SH-SY5Y (cell line): ENCODE data around the gene BTG4.

ENCODE experiments used
- GATA2 ChIP-seq: IDR thresholded peaks from 2 replicates; pipeline ENCODE4 v1.6.1; 2011; ENCODE audit warnings: mild to moderate bottlenecking, low read depth, low read length
- GATA3 ChIP-seq: IDR thresholded peaks from 2 replicates; pipeline ENCODE4 v1.6.1; 2011; ENCODE audit warnings: low read depth, mild to moderate bottlenecking, low read length, moderate library complexity

The BTG4 gene

DNA sequence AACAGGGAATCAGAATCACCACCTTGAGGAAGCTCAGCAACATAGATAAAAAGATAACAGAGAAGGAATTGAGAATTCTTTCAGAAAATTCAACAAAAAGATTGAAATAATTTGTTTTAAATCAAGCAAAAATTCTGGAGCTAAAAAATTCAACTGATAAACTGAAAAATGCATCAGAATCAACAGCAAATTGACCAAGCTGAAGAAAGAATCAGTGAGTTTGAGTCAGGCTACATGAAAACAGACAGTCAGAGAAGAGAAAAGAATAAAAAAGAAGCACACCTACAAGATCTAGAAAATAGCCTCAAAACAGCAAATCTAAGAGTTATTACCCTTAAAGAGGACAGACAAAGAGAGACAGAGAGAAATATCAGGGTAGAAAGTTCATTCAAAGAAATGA is 28.8 kb downstream of the BTG4 start:
- no peak for TF ChIP-seq GATA2

DNA sequence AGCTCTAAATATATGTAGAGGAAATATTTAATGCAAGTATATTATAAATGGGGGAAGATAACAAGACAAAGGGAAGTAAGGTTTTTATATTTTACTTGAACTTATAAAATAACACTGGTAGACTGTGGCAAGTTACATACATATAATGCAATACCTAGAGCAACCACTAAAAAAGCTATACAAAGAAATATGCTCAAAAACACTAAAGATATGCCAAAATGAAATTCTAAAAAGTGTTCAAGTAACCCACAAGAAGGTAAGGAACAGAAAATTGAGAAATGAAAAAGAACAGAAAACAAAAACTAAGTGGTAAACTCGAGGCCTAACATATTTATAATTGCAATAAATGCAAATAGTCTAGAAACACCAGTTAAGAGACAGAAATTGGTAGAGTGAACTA is 32.5 kb downstream of the BTG4 start:
- TF ChIP-seq GATA2 (no peak), GATA3 (no peak)

DNA sequence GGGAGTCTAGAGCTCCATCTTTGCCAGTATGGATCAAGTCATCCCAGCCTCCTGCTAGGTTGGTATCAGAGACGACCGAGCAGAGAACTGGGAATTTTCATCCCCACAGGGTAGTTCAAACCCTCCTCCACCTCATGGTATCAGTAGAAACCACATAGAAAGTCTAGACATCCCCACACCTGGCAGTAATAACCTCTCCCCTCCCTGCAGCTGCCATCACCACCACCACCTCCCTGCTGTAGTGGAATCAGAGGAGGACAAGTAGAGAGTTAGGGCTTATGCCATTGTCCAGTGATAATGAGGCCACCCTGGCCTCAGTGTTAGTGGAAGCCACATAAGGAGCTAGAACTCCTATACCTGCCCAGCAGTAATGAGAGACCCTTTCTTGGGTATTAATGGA is 34.3 kb downstream of the BTG4 start:
- TF ChIP-seq GATA2, result no peak

DNA sequence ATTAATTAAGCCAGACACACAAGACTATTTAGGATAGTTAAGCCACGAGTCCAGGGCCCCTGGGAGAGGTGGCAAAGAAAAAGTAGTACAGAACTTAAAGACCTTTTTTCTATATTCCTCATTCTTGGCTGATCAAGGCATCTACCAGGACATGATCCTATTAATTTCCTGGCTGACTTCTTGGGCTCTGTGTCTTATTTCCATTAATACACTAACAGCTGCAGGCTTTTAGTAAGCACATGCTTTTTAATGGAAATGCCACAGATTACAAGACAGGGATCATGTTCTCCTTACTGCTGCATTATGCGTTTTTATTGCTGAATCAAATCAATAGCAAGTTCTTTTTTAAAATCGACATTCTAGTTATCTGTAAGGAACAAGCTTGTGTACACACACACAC is 35.2 kb downstream of the BTG4 start:
- no peak for TF ChIP-seq GATA2
- no peak for TF ChIP-seq GATA3

DNA sequence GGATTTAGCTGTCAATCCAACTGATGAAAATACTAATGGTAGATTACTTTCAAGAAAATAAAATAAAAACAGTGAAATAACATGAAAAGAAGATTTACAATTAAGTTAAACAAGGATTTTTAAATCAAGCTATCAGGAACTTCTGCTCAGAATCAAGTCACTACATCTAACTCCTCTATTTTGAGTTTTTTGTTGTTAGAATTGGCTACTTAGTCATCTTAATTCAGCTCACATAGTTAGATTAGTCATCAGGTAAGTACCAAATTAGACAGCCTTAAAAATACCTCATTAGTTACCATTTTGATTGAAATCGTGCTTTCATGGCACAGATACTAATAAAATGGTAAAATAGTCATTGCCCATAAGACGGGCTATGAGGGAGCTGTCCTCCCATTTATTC is 35.8 kb downstream of the BTG4 start:
- no peak for TF ChIP-seq GATA3
- TF ChIP-seq GATA2, result no peak

GRCh38 chr11:111474432-111474831 is 37.8 kb downstream of the BTG4 start:
- no peak for TF ChIP-seq GATA3
- no peak for TF ChIP-seq GATA2

DNA sequence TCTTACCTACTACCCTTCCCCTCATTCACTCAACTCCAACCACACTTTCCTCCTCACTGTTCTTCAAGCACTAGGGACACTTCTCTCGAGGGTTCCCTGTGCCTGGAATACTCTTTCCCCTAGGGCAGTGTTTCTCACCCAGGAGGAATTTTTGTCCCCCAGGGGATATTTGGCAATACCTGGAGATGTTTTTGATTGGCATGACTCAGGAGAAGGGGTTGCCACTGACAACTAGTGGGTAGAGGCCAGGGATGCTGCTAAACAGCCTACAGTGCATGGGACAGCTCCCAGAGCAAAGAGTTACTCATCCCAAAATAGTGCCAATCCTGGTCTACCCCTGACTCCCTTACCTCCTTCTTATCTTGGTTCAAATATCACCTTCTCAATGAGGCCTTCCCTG is 40.0 kb downstream of the BTG4 start:
- TF ChIP-seq GATA3 (no peak), GATA2 (no peak)

- TF ChIP-seq GATA3 (no peak), GATA2 (no peak)
Observed at GRCh38 chr11:111469200-111469599, 43.0 kb downstream of the BTG4 start.

DNA sequence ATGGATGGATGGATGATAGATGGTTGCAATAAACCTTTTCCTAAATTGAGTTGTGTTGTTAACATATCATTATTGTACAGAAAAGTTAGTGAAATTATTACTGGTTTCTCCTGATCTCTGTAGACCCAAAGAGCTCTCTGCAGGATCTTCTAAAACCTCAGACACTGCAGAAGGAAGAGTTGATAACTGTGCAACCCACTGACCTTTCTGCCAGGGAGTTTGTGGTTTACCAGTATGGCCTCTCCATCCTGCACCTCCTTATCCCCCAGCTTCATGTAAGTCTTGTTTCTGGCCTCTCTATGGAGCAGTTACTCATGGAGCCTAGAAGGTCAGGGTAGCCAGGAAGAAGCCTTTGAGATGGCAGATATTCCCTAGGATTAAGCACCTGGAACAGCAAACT is 45.6 kb downstream of the BTG4 start:
- TF ChIP-seq GATA3 (no peak), GATA2 (no peak)

DNA sequence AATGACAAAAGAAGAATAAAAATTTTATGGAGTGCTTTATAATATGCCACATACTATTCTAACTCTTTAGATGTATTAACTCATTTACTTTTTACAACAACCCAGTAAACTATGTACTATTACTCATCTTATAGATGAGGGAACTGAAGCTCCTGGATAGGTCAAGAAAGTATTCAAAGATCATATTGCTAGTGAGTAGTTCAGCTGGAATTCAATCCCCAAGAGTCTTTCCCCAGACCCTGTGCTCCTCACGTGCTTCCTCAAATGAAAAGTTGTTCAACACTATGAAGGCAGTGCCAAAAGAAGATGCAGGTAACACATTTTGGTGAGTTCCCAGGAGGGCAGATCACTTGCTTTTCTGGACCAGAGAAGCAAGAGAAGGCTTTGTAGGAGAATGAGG is 46.8 kb downstream of the BTG4 start:
- TF ChIP-seq GATA3, result no peak
- no peak for TF ChIP-seq GATA2

- no peak for TF ChIP-seq GATA3
- TF ChIP-seq GATA2, result no peak
Observed at GRCh38 chr11:111463276-111463675, 48.9 kb downstream of the BTG4 start.

- no peak for TF ChIP-seq GATA2
- TF ChIP-seq GATA3, result no peak
Observed at GRCh38 chr11:111462329-111462728, 49.9 kb downstream of the BTG4 start.

DNA sequence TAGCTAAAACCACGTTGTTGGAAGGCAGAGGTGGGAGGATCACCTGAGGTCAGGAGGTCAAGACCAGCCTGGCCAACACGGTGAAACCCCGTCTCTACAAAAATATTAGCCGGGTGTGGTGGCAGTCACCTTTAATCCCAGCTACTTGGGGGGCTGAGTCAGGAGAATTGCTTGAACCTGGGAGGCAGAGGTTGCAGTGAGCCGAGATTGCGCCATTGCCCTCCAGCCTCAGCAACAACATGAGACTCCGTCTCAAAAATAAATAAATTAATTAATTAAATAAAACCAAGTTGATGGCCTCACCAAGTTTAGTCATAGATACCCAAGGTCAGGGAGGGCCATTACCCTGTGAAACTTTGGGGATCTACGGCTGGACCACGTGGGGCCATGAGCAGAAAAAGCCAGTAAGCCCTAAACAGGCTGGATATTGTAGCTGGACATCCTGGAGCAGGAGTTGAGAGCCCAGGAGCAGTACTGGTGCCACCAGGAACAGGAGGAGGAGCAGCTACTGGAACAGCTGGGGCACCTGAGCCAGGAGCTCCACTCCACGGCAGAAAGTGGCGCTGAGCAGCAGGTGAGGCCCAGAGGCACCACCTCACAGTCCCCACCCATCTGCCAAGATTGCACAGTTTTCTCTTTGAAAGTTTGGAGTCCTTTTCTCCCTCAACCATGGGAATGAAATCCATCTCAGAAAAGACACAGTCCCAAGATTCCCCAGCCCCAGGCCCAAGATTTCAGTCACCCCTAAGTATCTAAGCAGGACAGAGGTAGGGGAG is 50.5 kb downstream of the BTG4 start:
- no peak for TF ChIP-seq GATA2
- no peak for TF ChIP-seq GATA3

DNA sequence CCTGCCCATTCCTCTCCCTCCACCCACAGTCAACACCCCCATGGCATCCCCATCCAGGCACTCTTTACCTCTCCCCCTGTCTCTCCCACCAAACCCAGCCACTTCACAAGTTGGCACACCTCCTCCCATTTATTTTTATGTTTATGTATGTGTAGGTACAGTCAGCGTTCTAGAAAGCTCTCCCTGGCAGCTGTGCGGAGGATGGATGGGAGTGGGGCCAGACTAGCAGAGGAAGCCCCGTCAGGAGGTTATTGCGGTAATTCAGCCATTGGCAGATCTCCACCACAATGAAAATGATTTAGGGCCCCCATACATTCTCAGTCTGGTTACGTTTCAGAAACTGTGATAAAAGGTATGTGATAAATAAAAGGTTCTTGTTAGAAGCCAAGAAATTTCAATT is 51.3 kb downstream of the BTG4 start:
- TF ChIP-seq GATA2 (no peak), GATA3 (no peak)

DNA sequence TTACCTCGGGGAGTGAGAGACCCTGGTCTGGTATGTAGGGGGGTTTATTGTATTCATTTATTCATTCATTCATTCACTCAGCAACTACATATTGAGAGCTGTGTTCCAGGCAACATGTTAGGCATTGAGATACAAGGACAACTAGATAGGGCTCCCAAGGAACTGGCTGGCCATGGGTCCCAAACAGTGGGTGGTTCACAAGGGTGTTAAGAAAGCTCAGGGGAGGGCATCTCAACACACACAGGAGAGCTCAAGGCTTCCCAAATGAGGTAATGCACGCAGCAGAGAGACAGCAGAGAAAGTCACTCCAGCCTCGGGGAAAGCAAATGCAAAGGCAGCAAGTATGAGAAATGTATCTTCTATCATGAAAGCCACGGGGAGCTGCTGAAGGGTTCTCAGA is 51.8 kb downstream of the BTG4 start:
- TF ChIP-seq GATA3 (no peak), GATA2 (no peak)
